Endothelial cell of umbilical vein (primary cell): Measurements from ENCODE around the gene RHOV. TPM values are rescaled to one million over a fixed set of nuclear protein-coding genes. Genes with fewer than 3 reads are reported as not detected.

Source experiments
- BruUV-seq: library from RNA; stranded (reverse); fragments of 400-500 nt; replicated peaks from 2 replicates; lab custom pipeline; 2021; lab: Mats Ljungman, UMichigan
- CTCF ChIA-PET: fragments of 300-600, 350-600 bp; sonication (Branson Sonifier 250); formaldehyde crosslinking; loops from one replicate; lab custom pipeline; 2021; ENCODE audit warnings: antibody characterized with exemption, inconsistent platforms; lab: Charles Lee
- POLR2A ChIA-PET: fragments of 300-600, 350-600 bp; sonication (Branson Sonifier 250); formaldehyde crosslinking; loops from one replicate; lab custom pipeline; 2021; ENCODE audit warnings: antibody characterized with exemption, inconsistent platforms; lab: Charles Lee
- DNase-seq: peaks from one replicate; pipeline ENCODE4 v3.0.0-alpha.2; 2011; ENCODE audit warnings: low read depth, low spot score
- FAIRE-seq: peaks from 2 replicates; lab custom pipeline; 2011; peaks lifted over from hg19 to GRCh38; lab: Jason Lieb, UNC
- H2AFZ ChIP-seq: 2 replicates; pipeline ENCODE4 v1.6.0; 2012; ENCODE audit warnings: low read depth, low read length, control low read depth, inconsistent platforms
- H3K27ac ChIP-seq: 2 replicates; pipeline ENCODE4 v1.5.1; 2011; ENCODE audit warnings: low read depth, mild to moderate bottlenecking, control low read depth, low read length, moderate library complexity; ENCODE audit not compliant: insufficient read depth
- H3K27me3 ChIP-seq, 2 experiments: 2 replicates each; pipeline versions ENCODE4 v1.6.0 to v1.6.1; 2011; ENCODE audit warnings: low read length in 2 of 2, mixed read lengths in 1 of 2; ENCODE audit not compliant: control insufficient read depth in 2 of 2, insufficient read depth in 2 of 2
- H3K36me3 ChIP-seq, 2 experiments: 2 replicates in 1 of 2; 3 replicates in 1 of 2; pipeline ENCODE4 v1.5.1; 2011; ENCODE audit warnings: low read length in 2 of 2, mild to moderate bottlenecking in 1 of 2, moderate library complexity in 1 of 2; ENCODE audit not compliant: control insufficient read depth in 2 of 2, insufficient read depth in 2 of 2; ENCODE audit errors: extremely low read depth in 1 of 2
- H3K4me1 ChIP-seq: 3 replicates; pipeline ENCODE4 v1.5.1; 2011; ENCODE audit warnings: mild to moderate bottlenecking, low read length; ENCODE audit not compliant: control insufficient read depth, insufficient read depth; ENCODE audit errors: extremely low read depth
- H3K4me2 ChIP-seq: 2 replicates; pipeline ENCODE4 v1.6.1; 2011; ENCODE audit warnings: low read length, control low read depth, mixed read lengths; ENCODE audit not compliant: insufficient read depth
- H3K4me3 ChIP-seq, 3 experiments: fragments of 200-600 bp in 1 of 3; sonication (generic), shearing (Covaris generic) in 1 of 3; replicated peaks in 1 of 3; 2 replicates each; pipeline ENCODE4 v1.5.1; 2011 to 2016; ENCODE audit warnings: control low read depth in 3 of 3, low read length in 3 of 3, mild to moderate bottlenecking in 2 of 3, inconsistent platforms in 1 of 3, low read depth in 1 of 3, moderate library complexity in 1 of 3; ENCODE audit not compliant: insufficient read depth in 1 of 3
- H3K79me2 ChIP-seq: 2 replicates; pipeline ENCODE4 v1.6.0; 2012; ENCODE audit warnings: low read length, inconsistent platforms; ENCODE audit not compliant: control insufficient read depth, insufficient read depth
- H3K9ac ChIP-seq: replicated peaks from 2 replicates; pipeline ENCODE3; 2011; ENCODE audit warnings: low read length, control low read depth; ENCODE audit not compliant: insufficient read depth; ENCODE audit errors: extremely low read depth
- H3K9me1 ChIP-seq: replicated peaks from 3 replicates; pipeline ENCODE4 v1.6.0; 2011; ENCODE audit warnings: mild to moderate bottlenecking, low read length; ENCODE audit not compliant: control insufficient read depth, insufficient read depth; ENCODE audit errors: extremely low read depth
- H3K9me3 ChIP-seq: replicated peaks from 2 replicates; pipeline ENCODE4 v1.5.1; 2012; ENCODE audit warnings: low read length, inconsistent platforms; ENCODE audit not compliant: control insufficient read depth, insufficient read depth
- H4K20me1 ChIP-seq: replicated peaks from 2 replicates; pipeline ENCODE3; 2011; ENCODE audit warnings: mild to moderate bottlenecking, low read length; ENCODE audit not compliant: control insufficient read depth, insufficient read depth; ENCODE audit errors: extremely low read depth
- EZH2 ChIP-seq: IDR thresholded peaks from 2 replicates; pipeline ENCODE4 v1.6.1; 2012; ENCODE audit warnings: borderline replicate concordance, low read depth, mild to moderate bottlenecking, moderate library complexity, low read length, inconsistent platforms; ENCODE audit not compliant: severe bottlenecking
- JUN ChIP-seq: IDR thresholded peaks from 2 replicates; pipeline ENCODE4 v1.6.1; 2011; ENCODE audit warnings: borderline replicate concordance, low read depth; ENCODE audit not compliant: insufficient read length, insufficient read depth
- MYC ChIP-seq: IDR thresholded peaks from one replicate; pipeline ENCODE4 v1.6.1; 2011; ENCODE audit warnings: mild to moderate bottlenecking, low read depth, low read length
- POLR2AphosphoS5 ChIP-seq: IDR thresholded peaks from 2 replicates; pipeline ENCODE4 v1.6.1; 2012; ENCODE audit warnings: low read depth, mild to moderate bottlenecking, control low read depth, low read length, moderate library complexity; ENCODE audit not compliant: insufficient read depth
- dilution Hi-C: fragments of 300-500 bp; cut with MboI; formaldehyde crosslinking; loops from one replicate; pipeline ENCODE4 v1.15.0; 2019; ENCODE audit warnings: low sequenced_read_pairs; ENCODE audit not compliant: extremely low pct_ligation_motif_present
- intact Hi-C: fragments of 100-400 bp; cut with micrococcal nuclease; formaldehyde crosslinking; loops from one replicate; pipeline ENCODE4 v1.10.0; 2022
- polyA plus RNA-seq, 4 experiments: library from polyadenylated mRNA; depleted of rRNA in 3 of 4; stranded (reverse) in 3 of 4; unstranded in 1 of 4; fragments of >200 nt; gene quantifications; 2 replicates each; pipeline versions ENCODE4 v1.2.1 to v1.2.3, GENCODE V29; 2011 to 2012; ENCODE audit warnings: missing spikeins in 1 of 4
- total RNA-seq: library from RNA; stranded (reverse); gene quantifications from 2 replicates; pipeline ENCODE4 v1.2.3, GENCODE V29; 2021

The RHOV gene
- total and polyA plus RNA-seq, 2 donors (not counting 3 experiments of a cell fraction or from before 2014, with no cell fraction given) = 0.15 to 0.20 TPM

DNA sequence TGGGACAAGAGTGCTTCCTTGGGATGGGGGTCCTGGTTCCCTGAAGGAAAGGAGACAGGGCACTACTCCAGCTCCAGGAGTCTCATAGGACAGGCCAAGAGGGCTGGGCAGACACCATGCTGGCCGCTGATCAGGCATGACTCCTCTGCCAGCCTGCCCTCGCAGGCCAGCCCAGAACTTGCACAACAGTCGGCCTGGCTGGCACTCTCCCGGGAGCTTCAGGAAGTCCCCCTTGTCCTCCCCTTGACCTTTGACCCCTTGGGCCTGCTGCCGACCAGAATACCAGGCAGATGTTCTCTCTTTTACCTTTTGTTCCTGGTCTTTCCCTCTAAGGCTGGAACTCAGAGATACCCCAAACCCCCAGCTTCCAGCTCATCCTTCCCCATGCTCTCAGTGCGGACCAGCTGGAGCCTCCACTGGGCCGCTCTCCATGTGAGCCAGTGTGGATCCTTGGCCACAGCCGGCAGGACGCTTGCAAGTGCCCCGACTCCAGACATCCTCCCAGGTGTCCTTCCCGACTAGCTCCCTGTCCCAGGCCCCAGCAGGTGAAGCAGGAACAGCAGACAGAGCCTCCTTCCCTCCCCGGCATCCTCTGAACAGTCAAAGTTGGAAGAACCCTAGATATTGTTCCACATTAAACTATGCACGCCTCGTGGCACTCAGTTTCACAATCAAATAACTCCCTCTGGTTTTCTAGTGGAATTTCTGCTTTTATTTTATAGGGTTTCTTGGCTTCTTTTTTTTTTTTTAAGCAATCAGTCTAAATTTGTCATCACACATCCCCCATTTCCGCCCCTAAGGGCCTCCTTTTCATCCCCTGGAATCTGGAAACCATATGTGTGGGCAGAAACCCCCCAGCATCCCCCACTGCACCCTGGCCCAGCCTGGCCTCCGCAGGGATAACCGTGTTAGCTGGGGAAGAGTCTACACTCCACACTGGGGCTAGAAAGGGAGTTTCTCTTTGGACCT is 35.9 kb upstream of the RHOV start:
- BruUV-seq = no TSS peak
- POLR2A ChIA-PET = interaction anchor here (1.6 to 2.0 kb wide), 2 partner anchors 19 to 20 kb away, joined by 6 to 8 read pairs; partner anchors contain the start of gene DLL4
- intact Hi-C loops (no loop called here), dilution Hi-C loops (loop anchor here (10.0 kb wide), 1 partner anchor 105 kb away; no protein-coding TSS in a partner anchor)
- Histone ChIP-seq H3K4me3 (no peak overlapping the region), H4K20me1 (no peaks in the 10 kb centered on the region), H3K4me2 (no peak overlapping the region), H3K9me3 (no peaks in the 10 kb centered on the region), H3K27me3 (no peaks in the 10 kb centered on the region), H3K4me1 (peaks cover 34% of the 10 kb centered on the region), H3K27ac (no peak overlapping the region), H3K9ac (no peak overlapping the region), H3K79me2 (no peaks in the 10 kb centered on the region), H3K9me1 (no peaks in the 10 kb centered on the region), H2AFZ (no peak overlapping the region), H3K36me3 (no peaks in the 10 kb centered on the region)
- no peak for TF ChIP-seq POLR2AphosphoS5
- FAIRE-seq (no peak), DNase-seq (no peak)
- CTCF ChIA-PET = interaction anchor here (0.7 to 11.3 kb wide), 5 partner anchors 9 to 277 kb away, joined by 3 to 260 read pairs (median 3); partner anchors contain the start of gene DLL4

DNA sequence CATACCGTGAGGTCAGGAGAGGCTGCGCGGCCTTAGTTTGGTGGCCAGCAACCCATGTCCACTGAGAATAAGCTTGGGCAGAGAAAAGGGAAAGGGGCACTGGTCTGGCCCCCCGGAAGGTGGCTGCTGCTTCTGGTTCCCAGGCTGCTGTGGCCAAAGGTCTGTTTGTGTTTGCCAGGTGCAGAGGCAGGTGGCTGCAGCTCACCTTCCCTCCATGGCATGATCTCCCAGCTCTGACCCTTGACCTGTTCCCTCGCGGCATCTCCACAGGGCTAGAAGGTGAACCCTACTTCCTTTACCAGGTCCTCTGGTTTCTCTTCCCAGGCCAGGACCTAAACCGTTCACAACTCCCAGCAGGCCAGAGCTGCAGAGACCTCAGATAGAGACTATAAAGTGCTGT is 34.1 kb upstream of the RHOV start:
- POLR2A ChIA-PET = interaction anchor here (1.3 kb wide), 1 partner anchor 111 kb away, joined by 3 read pairs; no protein-coding TSS in a partner anchor
- FAIRE-seq = no peak
- no peak overlapping the region for H3K9ac ChIP-seq
- H2AFZ ChIP-seq = no peak overlapping the region
- H3K27me3 ChIP-seq = no peaks in the 10 kb centered on the region
- no peaks in the 10 kb centered on the region for H4K20me1 ChIP-seq
- H3K36me3 ChIP-seq = peaks cover 2 to 8% of the 10 kb centered on the region in 2 experiments
- no peaks in the 10 kb centered on the region for H3K9me3 ChIP-seq
- dilution Hi-C loops = loop anchor here (10.0 kb wide), 1 partner anchor 107 kb away; no protein-coding TSS in a partner anchor
- H3K9me1 ChIP-seq = no peaks in the 10 kb centered on the region
- no TSS peak for BruUV-seq
- CTCF ChIA-PET = interaction anchor here (1.3 to 11.3 kb wide), 8 partner anchors 10 to 279 kb away, joined by 3 to 405 read pairs (median 80); partner anchors contain the start of genes CHAC1, DLL4 and VPS18
- no peak overlapping the region for H3K4me3 ChIP-seq
- peaks cover 30% of the 10 kb centered on the region for H3K4me1 ChIP-seq
- intact Hi-C loops = no loop called here
- no peak overlapping the region for H3K27ac ChIP-seq
- no peak for DNase-seq
- TF ChIP-seq MYC = no peak
- TF ChIP-seq EZH2 = no peak
- TF ChIP-seq JUN = no peak
- H3K4me2 ChIP-seq = no peak overlapping the region
- H3K79me2 ChIP-seq = no peaks in the 10 kb centered on the region
